ENCODE data around the gene RBM20. TPM values are rescaled to one million over a fixed set of nuclear protein-coding genes. Genes with fewer than 3 reads are reported as not detected.

RBM20 gene
- total and polyA plus RNA-seq, 10 of the 15 experiments (the other 5 are each of a cell fraction or from before 2014, with no cell fraction given), result 0.04 to 0.26 (median 0.15) TPM

DNA sequence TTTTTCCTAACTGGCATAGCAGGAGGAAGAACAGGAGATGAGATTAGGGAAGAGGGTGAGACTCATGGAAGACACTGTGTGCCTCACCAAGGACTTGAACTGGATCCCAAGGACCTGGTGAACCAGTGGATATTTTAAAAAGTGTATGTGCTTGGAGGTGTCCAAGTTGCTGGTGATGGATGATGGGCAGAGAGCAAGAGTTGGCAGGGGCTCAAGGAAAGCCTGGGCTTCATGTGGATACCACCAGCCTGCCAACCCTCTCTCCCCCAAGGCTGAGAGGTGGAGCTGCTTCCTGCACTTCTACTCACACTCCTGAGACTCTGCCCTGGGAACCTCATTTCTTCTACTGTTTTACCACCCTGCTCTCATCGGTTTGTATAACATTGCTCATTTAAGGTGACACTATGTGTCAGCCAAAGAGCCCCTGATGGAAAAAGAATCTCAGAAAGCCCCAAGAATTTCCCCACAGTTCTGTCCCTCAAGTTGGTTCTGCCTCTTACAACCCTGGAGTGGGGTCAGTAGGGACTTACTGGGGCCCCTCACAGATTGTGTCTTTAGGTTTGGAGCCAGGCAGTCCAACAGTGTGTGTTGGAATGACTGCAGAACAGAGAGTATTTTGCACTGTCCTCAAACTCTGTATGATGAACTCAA lies 171.3 kb downstream of the RBM20 start (continued):
- TF ChIP-seq, protein P1, sequence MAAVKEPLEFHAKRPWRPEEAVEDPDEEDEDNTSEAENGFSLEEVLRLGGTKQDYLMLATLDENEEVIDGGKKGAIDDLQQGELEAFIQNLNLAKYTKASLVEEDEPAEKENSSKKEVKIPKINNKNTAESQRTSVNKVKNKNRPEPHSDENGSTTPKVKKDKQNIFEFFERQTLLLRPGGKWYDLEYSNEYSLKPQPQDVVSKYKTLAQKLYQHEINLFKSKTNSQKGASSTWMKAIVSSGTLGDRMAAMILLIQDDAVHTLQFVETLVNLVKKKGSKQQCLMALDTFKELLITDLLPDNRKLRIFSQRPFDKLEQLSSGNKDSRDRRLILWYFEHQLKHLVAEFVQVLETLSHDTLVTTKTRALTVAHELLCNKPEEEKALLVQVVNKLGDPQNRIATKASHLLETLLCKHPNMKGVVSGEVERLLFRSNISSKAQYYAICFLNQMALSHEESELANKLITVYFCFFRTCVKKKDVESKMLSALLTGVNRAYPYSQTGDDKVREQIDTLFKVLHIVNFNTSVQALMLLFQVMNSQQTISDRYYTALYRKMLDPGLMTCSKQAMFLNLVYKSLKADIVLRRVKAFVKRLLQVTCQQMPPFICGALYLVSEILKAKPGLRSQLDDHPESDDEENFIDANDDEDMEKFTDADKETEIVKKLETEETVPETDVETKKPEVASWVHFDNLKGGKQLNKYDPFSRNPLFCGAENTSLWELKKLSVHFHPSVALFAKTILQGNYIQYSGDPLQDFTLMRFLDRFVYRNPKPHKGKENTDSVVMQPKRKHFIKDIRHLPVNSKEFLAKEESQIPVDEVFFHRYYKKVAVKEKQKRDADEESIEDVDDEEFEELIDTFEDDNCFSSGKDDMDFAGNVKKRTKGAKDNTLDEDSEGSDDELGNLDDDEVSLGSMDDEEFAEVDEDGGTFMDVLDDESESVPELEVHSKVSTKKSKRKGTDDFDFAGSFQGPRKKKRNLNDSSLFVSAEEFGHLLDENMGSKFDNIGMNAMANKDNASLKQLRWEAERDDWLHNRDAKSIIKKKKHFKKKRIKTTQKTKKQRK (IDR thresholded peaks at IDR 0.05; ENCODE audit: low read depth, low read length), result no peak
- TF ChIP-seq NR2C1 (IDR thresholded peaks at IDR 0.05), result no peak
- TF ChIP-seq SMAD5 (IDR thresholded peaks at IDR 0.05; ENCODE audit: low read depth), result no peak
- TF ChIP-seq SUZ12 (IDR thresholded peaks at IDR 0.05; ENCODE audit: unreplicated experiment), result no peak
- no peak for TF ChIP-seq SREBF2 (IDR thresholded peaks at IDR 0.05; ENCODE audit: low read length)
- no peak for TF ChIP-seq ZNF622 (IDR thresholded peaks at IDR 0.05)
- peak; percentile 81 for TF ChIP-seq EED (IDR thresholded peaks at IDR 0.05; ENCODE audit: low read depth)
- TF ChIP-seq, protein P2, sequence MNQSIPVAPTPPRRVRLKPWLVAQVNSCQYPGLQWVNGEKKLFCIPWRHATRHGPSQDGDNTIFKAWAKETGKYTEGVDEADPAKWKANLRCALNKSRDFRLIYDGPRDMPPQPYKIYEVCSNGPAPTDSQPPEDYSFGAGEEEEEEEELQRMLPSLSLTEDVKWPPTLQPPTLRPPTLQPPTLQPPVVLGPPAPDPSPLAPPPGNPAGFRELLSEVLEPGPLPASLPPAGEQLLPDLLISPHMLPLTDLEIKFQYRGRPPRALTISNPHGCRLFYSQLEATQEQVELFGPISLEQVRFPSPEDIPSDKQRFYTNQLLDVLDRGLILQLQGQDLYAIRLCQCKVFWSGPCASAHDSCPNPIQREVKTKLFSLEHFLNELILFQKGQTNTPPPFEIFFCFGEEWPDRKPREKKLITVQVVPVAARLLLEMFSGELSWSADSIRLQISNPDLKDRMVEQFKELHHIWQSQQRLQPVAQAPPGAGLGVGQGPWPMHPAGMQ (IDR thresholded peaks at IDR 0.05; ENCODE audit: borderline replicate concordance), result no peak
- TF ChIP-seq SMC3 (IDR thresholded peaks at IDR 0.05; ENCODE audit: borderline replicate concordance, low read length), result peak; percentile 3; the same call in 1 of the 2 replicates
- TF ChIP-seq, protein P3, sequence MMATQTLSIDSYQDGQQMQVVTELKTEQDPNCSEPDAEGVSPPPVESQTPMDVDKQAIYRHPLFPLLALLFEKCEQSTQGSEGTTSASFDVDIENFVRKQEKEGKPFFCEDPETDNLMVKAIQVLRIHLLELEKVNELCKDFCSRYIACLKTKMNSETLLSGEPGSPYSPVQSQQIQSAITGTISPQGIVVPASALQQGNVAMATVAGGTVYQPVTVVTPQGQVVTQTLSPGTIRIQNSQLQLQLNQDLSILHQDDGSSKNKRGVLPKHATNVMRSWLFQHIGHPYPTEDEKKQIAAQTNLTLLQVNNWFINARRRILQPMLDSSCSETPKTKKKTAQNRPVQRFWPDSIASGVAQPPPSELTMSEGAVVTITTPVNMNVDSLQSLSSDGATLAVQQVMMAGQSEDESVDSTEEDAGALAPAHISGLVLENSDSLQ (IDR thresholded peaks at IDR 0.05), result no peak
- peak; percentile 61; the same call in 1 of the 2 replicates for TF ChIP-seq POLR2AphosphoS5 (IDR thresholded peaks at IDR 0.05; ENCODE audit: low read length)
- TF ChIP-seq POLR2AphosphoS2 (IDR thresholded peaks at IDR 0.05; ENCODE audit: low read depth, low read length), result no peak
- TF ChIP-seq ZNF207 (IDR thresholded peaks at IDR 0.05; ENCODE audit: borderline replicate concordance), result no peak
- TF ChIP-seq ZNF217 (IDR thresholded peaks at IDR 0.05), result no peak
- TF ChIP-seq, protein P4, sequence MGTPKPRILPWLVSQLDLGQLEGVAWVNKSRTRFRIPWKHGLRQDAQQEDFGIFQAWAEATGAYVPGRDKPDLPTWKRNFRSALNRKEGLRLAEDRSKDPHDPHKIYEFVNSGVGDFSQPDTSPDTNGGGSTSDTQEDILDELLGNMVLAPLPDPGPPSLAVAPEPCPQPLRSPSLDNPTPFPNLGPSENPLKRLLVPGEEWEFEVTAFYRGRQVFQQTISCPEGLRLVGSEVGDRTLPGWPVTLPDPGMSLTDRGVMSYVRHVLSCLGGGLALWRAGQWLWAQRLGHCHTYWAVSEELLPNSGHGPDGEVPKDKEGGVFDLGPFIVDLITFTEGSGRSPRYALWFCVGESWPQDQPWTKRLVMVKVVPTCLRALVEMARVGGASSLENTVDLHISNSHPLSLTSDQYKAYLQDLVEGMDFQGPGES (IDR thresholded peaks at IDR 0.05), result no peak
- TF ChIP-seq, protein P5, sequence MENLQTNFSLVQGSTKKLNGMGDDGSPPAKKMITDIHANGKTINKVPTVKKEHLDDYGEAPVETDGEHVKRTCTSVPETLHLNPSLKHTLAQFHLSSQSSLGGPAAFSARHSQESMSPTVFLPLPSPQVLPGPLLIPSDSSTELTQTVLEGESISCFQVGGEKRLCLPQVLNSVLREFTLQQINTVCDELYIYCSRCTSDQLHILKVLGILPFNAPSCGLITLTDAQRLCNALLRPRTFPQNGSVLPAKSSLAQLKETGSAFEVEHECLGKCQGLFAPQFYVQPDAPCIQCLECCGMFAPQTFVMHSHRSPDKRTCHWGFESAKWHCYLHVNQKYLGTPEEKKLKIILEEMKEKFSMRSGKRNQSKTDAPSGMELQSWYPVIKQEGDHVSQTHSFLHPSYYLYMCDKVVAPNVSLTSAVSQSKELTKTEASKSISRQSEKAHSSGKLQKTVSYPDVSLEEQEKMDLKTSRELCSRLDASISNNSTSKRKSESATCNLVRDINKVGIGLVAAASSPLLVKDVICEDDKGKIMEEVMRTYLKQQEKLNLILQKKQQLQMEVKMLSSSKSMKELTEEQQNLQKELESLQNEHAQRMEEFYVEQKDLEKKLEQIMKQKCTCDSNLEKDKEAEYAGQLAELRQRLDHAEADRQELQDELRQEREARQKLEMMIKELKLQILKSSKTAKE (IDR thresholded peaks at IDR 0.05; ENCODE audit: low read depth, poor library complexity, severe bottlenecking), result peak; percentile 34
- TF ChIP-seq, protein P6, sequence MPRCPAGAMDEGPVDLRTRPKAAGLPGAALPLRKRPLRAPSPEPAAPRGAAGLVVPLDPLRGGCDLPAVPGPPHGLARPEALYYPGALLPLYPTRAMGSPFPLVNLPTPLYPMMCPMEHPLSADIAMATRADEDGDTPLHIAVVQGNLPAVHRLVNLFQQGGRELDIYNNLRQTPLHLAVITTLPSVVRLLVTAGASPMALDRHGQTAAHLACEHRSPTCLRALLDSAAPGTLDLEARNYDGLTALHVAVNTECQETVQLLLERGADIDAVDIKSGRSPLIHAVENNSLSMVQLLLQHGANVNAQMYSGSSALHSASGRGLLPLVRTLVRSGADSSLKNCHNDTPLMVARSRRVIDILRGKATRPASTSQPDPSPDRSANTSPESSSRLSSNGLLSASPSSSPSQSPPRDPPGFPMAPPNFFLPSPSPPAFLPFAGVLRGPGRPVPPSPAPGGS (IDR thresholded peaks at IDR 0.05; ENCODE audit: borderline replicate concordance, insufficient read depth, low read depth, low read length, poor library complexity, severe bottlenecking), result peak; percentile 88
- no peak for TF ChIP-seq RBBP5 (conservative IDR thresholded peaks at IDR 0.05)
- no peak for TF ChIP-seq ZNF384 (IDR thresholded peaks at IDR 0.05; ENCODE audit: borderline replicate concordance, low read depth, low read length)

Measured in GM12878 (cell line).